SJSA1 (cell line): ENCODE data around the gene TESK2. TPM values are rescaled to one million over a fixed set of nuclear protein-coding genes. Genes with fewer than 3 reads are reported as not detected.
"Not testable (repeated sequence)": the region's sequence is repeated elsewhere in the genome, so short reads cannot be mapped to it uniquely, and the experiment has no call there.

Experiments
- DNase-seq, 2 experiments: peaks; one replicate each; pipeline ENCODE4 v3.0.0-alpha.2; 2015 to 2020; ENCODE audit warnings: low spot score in 2 of 2, low read depth in 1 of 2
- H3K27ac ChIP-seq: fragments of 250-450 bp; sonication (Bioruptor Pico); 2 replicates; pipeline ENCODE4 v1.5.1; 2020; ENCODE audit warnings: mild to moderate bottlenecking, moderate library complexity
- H3K27me3 ChIP-seq: fragments of 250-450 bp; sonication (Bioruptor Pico); replicated peaks from 2 replicates; pipeline ENCODE4 v1.5.1; 2020; ENCODE audit warnings: mild to moderate bottlenecking, moderate library complexity
- H3K36me3 ChIP-seq: fragments of 250-450 bp; sonication (Bioruptor Pico); 2 replicates; pipeline ENCODE4 v1.5.1; 2020; ENCODE audit warnings: mild to moderate bottlenecking
- H3K4me1 ChIP-seq: fragments of 250-450 bp; sonication (Bioruptor Pico); replicated peaks from 2 replicates; pipeline ENCODE4 v1.6.1; 2021; ENCODE audit warnings: mild to moderate bottlenecking
- H3K4me3 ChIP-seq: fragments of 250-450 bp; sonication (Bioruptor Pico); 2 replicates; pipeline ENCODE4 v1.5.1; 2020; ENCODE audit warnings: mild to moderate bottlenecking
- H3K9me3 ChIP-seq: fragments of 250-450 bp; sonication (Bioruptor Pico); replicated peaks from 2 replicates; pipeline ENCODE4 v1.5.1; 2020; ENCODE audit warnings: mild to moderate bottlenecking
- total RNA-seq: library from RNA; depleted of rRNA; stranded (reverse); fragments of >200 nt; shearing (Covaris generic); gene quantifications from 2 replicates; pipeline ENCODE4 v1.2.3, GENCODE V29; 2014

The TESK2 gene
- total RNA-seq, 1 experiment from 2014 or later, result 2.0 TPM

DNA sequence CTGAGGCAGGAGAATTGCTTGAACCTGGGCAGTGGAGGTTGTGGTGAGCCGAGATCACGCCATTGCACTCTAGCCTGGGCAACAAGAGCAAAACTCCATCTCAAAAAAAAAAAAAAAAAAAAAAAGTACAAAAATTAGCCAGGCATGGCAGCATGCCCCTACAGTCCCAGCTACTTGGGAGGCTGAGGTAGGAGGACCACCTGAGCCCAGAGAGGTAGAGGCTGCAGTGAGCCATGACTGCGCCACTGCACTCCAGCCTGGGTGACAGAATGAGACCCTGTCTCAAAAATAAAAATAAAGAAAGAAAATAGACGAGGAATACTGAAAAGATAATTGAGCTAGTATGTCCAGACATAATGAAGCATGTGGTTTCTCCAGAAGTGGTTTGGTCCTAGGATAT is 27.4 kb upstream of the TESK2 start:
- H3K27me3 ChIP-seq, H3K4me3 ChIP-seq, H3K27ac ChIP-seq, DNase-seq, H3K9me3 ChIP-seq: not testable (repeated sequence)
- Histone ChIP-seq H3K4me1 (peaks cover 23% of the 10 kb centered on the region), H3K36me3 (peaks cover 67% of the 10 kb centered on the region)

DNA sequence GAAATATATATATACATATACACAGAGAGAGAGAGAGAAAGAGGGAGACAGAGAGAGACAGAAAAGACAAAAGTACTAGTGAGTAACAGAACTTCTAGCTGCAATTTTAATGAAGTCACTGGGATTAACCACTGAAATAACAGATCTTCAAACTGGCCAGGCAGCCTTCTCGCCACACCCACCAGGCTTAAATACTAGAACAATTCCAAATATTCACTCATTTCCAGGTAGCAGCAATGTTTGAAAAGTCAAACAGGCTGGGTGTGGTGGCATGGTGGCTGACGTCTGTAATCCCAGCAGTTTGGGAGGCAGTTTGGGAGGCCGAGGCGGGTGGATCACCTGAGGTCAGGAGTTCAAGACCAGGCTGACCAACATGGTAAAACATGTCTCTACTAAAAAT is 25.5 kb upstream of the TESK2 start:
- Histone ChIP-seq H3K4me1 (peaks cover 11% of the 10 kb centered on the region; the same call in 1 of the 2 replicates), H3K27me3 (no peaks in the 10 kb centered on the region), H3K4me3 (no peak overlapping the region), H3K9me3 (no peaks in the 10 kb centered on the region), H3K36me3 (peaks cover 84% of the 10 kb centered on the region), H3K27ac (no peak overlapping the region)
- DNase-seq, result no peak

DNA sequence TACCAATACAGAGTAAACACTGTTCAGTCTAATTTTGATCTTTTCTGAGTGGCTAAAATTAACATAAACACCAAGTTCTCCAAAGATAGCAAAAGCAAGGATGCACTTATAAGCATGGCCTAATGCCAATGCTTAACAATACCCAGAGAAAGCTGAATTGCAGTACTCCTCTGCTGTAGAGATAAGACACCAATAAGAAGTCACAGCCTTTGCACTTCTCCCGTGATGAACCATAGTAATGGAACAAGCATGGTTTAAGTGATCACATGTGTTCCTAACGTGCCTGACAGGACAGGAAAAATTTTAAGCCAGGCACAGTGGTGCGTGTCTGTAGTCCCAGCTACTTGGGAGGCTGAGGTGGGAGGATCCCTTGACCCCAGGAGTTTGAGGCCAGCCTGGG is 25.1 kb upstream of the TESK2 start:
- no peak for DNase-seq
- peaks cover 84% of the 10 kb centered on the region for H3K36me3 ChIP-seq
- no peaks in the 10 kb centered on the region for H3K27me3 ChIP-seq
- H3K9me3 ChIP-seq, result no peaks in the 10 kb centered on the region
- H3K27ac ChIP-seq, result no peak overlapping the region
- H3K4me1 ChIP-seq, result peaks cover 11% of the 10 kb centered on the region; the same call in 1 of the 2 replicates
- H3K4me3 ChIP-seq, result no peak overlapping the region

DNA sequence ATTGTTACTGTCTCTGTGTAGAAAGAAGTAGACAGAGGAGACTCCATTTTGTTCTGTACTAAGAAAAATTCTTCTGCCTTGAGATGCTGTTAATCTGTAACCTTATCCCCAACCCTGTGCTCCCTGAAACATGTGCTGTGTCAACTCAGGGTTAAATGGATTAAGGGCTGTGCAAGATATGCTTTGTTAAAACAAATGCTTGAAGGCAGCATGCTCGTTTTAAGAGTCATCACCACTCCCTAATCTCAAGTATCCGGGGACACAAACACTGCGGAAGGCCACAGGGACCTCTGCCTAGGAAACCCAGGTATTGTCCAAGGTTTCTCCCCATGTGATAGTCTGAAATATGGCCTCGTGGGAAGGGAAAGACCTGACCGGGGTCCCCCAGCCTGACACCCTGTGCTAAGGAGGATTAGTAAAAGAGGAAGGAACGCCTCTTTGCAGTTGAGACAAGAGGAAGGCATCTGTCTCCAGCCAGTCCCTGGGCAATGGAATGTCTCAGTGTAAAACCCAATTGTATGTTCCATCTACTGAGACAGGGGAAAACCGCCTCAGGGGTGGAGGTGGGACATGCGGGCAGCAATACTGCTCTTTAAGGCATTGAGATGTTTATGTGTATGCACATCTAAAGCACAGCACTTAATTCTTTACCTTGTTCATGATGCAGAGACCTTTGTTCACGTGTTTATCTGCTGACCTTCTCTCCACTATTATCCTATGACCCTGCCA is 22.7 kb upstream of the TESK2 start:
- not testable (repeated sequence) for DNase-seq, H3K9me3 ChIP-seq, H3K27me3 ChIP-seq, H3K4me3 ChIP-seq, H3K27ac ChIP-seq, H3K4me1 ChIP-seq
- H3K36me3 ChIP-seq, result peaks cover 94% of the 10 kb centered on the region

DNA sequence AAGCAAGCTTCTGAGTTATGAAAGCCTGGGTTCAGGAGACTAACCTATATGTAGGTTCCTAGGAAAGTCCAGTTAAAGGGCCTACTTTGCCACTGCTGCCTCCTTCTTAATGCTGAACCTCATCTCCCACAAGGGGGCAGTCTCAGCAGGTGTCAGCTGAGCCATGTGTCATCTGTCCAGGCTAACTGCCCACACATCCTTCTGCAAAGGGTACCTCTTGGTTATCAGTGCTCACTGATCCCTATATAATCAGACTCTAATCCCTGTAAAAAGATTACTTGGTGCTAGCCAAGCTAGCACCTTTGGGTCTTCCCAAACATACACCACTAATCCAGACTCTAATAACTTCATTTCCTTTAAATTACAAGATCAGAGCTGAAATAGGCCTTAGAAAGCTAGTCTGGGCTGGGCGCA is 21.7 kb upstream of the TESK2 start:
- Histone ChIP-seq H3K9me3 (no peaks in the 10 kb centered on the region), H3K27ac (no peak overlapping the region), H3K4me3 (no peak overlapping the region), H3K27me3 (no peaks in the 10 kb centered on the region), H3K4me1 (no peaks in the 10 kb centered on the region), H3K36me3 (peaks cover 96% of the 10 kb centered on the region)
- DNase-seq, result peak; percentile 43 to 66

DNA sequence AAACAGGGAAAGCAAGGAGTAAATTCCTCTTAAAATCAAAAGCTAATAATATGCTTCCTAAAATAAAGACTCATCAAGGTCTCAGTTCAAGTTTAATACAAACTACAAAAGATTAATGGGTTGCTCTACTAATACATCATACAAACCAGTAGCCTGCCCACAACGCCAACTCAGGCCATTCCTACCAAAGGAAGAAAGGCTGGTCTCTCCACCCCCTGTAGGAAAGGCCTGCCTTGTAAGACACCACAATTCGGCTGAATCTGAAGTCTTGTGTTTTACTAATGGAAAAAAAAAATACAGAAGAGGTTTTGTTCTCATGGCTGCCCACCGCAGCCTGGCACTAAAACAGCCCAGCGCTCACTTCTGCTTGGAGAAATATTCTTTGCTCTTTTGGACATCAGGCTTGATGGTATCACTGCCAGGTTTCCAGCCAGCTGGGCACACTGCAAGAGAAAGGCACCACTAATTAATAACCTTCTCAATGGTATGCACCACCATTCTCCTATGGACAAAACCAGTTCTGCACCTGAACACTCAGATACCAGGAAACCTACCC is 20.1 kb upstream of the TESK2 start:
- Histone ChIP-seq H3K4me1 (no peaks in the 10 kb centered on the region), H3K27ac (no peak overlapping the region)

DNA sequence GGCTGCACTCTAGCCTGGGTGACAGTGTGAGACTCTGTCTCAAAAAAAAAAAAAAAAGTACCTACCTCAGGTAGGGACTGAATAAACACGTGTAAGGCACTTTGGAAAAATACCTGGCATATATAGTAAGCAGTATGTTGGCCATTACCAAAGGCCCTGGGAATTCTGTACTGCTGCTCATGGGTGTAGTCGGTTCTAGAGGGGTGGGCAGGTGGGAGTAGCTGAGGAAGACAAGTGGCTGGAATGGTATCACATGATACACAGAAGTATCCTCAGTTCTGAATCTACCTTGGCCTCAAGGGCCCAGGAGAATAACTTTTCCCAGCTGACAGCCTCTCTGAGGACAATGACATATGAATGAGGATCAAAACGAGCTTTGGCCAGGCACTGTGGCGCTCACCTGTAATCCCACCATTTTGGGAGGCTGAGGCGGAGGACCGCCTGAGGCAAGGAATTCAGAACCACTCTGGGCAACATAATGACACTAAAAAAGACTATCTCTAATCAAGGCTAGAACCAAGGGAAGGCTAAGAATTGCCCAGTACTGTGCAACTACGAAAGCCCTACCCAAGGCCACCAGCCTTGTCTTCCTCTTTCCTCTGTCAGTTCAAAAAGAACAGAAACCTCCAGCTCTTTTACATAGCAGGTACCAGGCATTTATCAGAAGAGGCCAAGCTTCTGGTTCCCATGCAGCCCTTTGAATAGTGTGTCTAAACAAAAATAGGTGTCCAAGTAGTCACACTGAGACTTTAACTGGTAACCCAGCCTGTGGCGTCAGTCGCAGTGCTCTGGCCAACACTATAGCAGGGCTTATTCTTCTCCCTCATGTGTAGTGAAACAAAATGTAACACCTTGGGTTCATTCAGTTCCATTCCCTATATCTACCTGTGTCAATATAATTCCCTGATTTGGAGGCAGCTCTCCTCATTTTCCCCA is 19.3 kb upstream of the TESK2 start:
- H3K4me1 ChIP-seq, result no peaks in the 10 kb centered on the region
- H3K9me3 ChIP-seq, result no peaks in the 10 kb centered on the region
- H3K4me3 ChIP-seq, result no peak overlapping the region
- no peak for DNase-seq
- peaks cover 80% of the 10 kb centered on the region for H3K36me3 ChIP-seq
- no peak overlapping the region for H3K27ac ChIP-seq
- no peaks in the 10 kb centered on the region for H3K27me3 ChIP-seq

More for the DNA sequence above, 20.1 kb upstream of the TESK2 start:
- H3K9me3 ChIP-seq, result no peaks in the 10 kb centered on the region
- H3K36me3 ChIP-seq, result peaks cover 87% of the 10 kb centered on the region
- H3K4me3 ChIP-seq, result no peak overlapping the region
- H3K27me3 ChIP-seq, result no peaks in the 10 kb centered on the region
- no peak for DNase-seq

DNA sequence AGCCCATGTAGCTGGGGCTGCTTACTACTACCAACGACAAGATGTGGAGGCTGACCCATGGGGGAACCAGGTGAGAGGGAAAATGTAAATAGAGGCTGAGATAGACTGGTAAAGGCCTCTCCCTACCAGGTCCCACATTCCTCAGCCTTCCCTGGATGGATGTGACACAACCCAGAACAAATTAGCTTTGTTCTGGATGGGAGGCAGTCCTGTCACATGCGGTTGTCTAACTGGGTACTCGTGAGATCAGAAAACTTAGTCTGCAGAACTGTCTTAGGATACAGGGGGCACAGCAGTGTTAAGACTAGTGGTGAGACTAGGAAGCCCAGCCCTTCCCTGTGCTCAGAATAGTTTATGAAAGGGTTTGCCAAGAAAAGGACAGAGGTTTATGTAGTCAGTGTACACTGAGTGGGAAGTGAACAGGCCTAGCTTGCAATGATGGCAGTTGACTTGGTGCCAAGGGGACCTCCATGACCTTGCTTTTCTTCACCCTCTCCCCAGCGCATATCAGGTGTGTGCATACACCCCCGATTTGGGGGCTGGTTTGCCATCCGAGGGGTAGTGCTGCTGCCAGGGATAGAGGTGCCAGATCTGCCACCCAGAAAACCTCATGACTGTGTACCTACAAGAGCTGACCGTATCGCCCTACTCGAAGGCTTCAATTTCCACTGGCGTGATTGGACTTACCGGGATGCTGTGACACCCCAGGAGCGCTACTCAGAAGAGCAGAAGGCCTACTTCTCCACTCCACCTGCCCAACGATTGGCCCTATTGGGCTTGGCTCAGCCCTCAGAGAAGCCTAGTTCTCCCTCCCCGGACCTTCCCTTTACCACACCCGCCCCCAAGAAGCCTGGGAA is 17.6 kb upstream of the TESK2 start:
- Histone ChIP-seq H3K27me3 (no peaks in the 10 kb centered on the region), H3K36me3 (peaks cover 62% of the 10 kb centered on the region), H3K4me3 (no peak overlapping the region), H3K9me3 (no peaks in the 10 kb centered on the region), H3K27ac (no peak overlapping the region), H3K4me1 (no peaks in the 10 kb centered on the region)
- no peak for DNase-seq

DNA sequence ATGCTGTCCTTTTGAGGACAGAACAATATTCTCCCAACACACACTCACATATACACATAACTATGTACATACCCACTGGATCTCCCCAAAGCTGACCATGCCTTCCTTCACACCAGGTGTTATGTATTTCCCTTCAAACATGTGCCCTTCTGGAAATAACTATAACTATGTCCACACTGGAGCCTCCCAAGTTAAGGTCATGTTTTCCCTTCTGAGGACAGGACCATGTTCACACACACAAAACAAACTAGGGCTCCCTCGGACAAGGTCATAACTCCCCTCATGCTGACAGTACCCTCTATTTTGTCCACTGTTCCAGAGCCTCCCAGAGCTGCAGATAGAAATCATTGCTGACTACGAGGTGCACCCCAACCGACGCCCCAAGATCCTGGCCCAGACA is 16.9 kb upstream of the TESK2 start:
- peaks cover 56% of the 10 kb centered on the region for H3K36me3 ChIP-seq
- no peaks in the 10 kb centered on the region for H3K9me3 ChIP-seq
- no peaks in the 10 kb centered on the region for H3K4me1 ChIP-seq
- H3K4me3 ChIP-seq, result no peak overlapping the region
- H3K27me3 ChIP-seq, result no peaks in the 10 kb centered on the region
- H3K27ac ChIP-seq, result no peak overlapping the region
- no peak for DNase-seq

DNA sequence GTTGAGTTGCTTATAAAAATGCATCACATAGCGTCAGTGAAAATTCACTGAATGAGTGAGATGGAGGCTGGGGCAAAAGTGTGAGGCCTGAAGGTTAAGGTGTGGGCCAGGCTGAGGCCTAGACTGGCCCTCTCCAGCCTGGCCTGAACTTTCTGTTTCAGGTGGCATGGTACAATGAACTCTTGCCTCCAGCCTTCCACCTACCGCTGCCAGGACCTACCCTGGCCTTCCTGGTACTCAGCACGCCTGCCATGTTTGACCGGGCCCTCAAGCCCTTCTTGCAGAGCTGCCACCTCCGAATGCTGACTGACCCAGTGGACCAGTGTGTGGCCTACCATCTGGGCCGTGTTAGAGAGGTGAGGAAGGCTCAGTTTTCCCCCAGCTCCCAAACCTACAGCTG is 16.2 kb upstream of the TESK2 start:
- DNase-seq, result no peak

DNA sequence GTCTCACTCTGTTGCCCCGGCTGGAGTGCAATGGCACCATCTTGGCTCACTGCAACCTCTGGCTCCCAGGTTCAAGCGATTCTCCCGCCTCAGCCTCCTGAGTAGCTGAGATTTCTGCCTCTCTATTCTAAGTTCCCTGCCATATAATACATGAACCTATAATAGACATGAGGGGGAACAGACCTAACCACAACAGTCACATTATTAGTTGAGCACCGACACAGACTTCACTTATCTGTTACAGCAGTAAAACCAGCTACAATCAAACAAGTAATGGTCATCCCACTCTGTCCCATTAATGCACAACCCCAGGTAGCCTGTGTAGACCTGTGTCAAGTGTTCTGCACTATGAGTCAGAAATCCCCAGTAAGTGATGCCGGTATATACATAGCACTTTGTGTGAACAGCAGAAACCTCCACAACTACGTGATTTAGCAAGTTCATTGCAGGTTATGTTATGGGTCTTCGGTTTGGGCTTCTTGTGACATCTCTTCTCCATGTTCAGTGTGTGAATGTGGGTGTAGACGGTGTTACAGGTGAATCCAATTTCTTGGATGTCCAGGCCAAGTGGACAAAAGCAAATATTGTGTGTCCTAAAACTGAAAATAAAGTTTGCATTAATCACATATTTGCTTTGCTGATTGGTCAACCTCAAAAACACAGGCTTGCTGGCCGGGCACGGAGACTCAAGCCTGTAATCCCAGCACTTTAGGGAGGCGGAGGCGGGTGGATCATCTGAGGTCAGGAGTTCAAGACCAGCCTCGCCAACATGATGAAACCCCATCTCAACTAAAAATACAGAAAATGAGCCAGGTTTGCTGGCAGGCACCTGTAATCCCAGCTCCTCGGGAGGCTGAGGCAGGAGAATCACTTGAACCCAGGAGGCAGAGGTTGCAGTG is 12.7 kb upstream of the TESK2 start:
- Histone ChIP-seq H3K27ac (no peak overlapping the region), H3K4me3 (no peak overlapping the region), H3K4me1 (peaks cover 26% of the 10 kb centered on the region), H3K9me3 (no peaks in the 10 kb centered on the region), H3K36me3 (peaks cover 15% of the 10 kb centered on the region), H3K27me3 (no peaks in the 10 kb centered on the region)
- no peak for DNase-seq

More for the DNA sequence above, 16.2 kb upstream of the TESK2 start:
- no peak overlapping the region for H3K4me3 ChIP-seq
- H3K27ac ChIP-seq, result no peak overlapping the region
- peaks cover 2% of the 10 kb centered on the region for H3K4me1 ChIP-seq
- peaks cover 49% of the 10 kb centered on the region for H3K36me3 ChIP-seq
- H3K27me3 ChIP-seq, result no peaks in the 10 kb centered on the region
- H3K9me3 ChIP-seq, result no peaks in the 10 kb centered on the region

DNA sequence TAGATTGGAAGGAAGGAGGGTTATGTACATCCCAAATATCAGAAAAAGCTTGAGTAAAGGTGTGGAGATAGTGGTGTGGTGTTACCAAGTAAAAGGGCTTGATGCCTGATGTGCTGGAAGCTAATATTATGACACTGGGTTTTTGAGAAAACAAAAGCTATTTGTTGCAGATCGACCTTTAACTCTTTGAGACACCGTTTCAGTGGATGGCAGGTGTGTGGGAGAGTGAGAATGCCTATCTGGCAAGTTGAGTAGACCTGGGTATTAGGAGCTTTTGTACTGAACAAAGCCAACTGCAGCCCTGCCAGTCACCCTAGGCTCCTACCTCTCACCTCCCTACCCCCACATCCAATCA is 10.5 kb upstream of the TESK2 start:
- H3K4me1 ChIP-seq, result peaks cover 26% of the 10 kb centered on the region
- no peak overlapping the region for H3K4me3 ChIP-seq
- no peak overlapping the region for H3K27ac ChIP-seq
- H3K36me3 ChIP-seq, result no peaks in the 10 kb centered on the region; the same call in 1 of the 2 replicates
- DNase-seq, result no peak
- no peaks in the 10 kb centered on the region for H3K27me3 ChIP-seq
- no peaks in the 10 kb centered on the region for H3K9me3 ChIP-seq
